Thyroid gland (tissue), 4 donors: ENCODE measurements around the gene EML4. TPM values are rescaled to one million over a fixed set of nuclear protein-coding genes. Genes with fewer than 3 reads are reported as not detected.

Source experiments
- DNase-seq, 2 donors: peaks; one replicate each; pipeline ENCODE4 v3.0.0-alpha.2; 2019
- H3K27ac ChIP-seq, 3 donors: fragments of 200-600 bp; sonication (generic); 1 replicate in 2 of 3; 2 replicates in 1 of 3; pipeline ENCODE4 v1.5.1; 2016 to 2019; ENCODE audit warnings: mild to moderate bottlenecking in 1 of 3, moderate library complexity in 1 of 3
- H3K27me3 ChIP-seq: fragments of 200-600 bp; sonication (generic); one replicate; pipeline ENCODE4 v1.5.1; 2019
- H3K36me3 ChIP-seq, 2 donors: fragments of 200-600 bp; sonication (generic); one replicate each; pipeline ENCODE4 v1.5.1; 2016 to 2019
- H3K4me1 ChIP-seq, 2 donors: fragments of 200-600 bp; sonication (generic); one replicate each; pipeline ENCODE4 v1.5.1; 2017 to 2019
- H3K4me3 ChIP-seq, 3 donors: fragments of 200-600 bp; sonication (generic); replicated peaks in 1 of 3; 1 replicate in 2 of 3; 2 replicates in 1 of 3; pipeline ENCODE4 v1.5.1; 2016; ENCODE audit warnings: mild to moderate bottlenecking in 1 of 3
- H3K9me3 ChIP-seq: fragments of 200-600 bp; sonication (generic); one replicate; pipeline ENCODE4 v1.5.1; 2017
- CTCF ChIP-seq, 6 experiments: fragments of 200-600 bp in 3 of 6; fragments of 450-650 bp in 3 of 6; sonication (generic) in 3 of 6; IDR thresholded peaks; one replicate each; pipeline ENCODE4 v1.5.1; 2016 to 2019; ENCODE audit warnings: antibody characterized with exemption in 6 of 6, mild to moderate bottlenecking in 2 of 6, inconsistent platforms in 1 of 6, moderate library complexity in 1 of 6
- POLR2A ChIP-seq, 2 donors: fragments of 450-650 bp; IDR thresholded peaks; one replicate each; pipeline ENCODE4 v1.6.1; 2017; ENCODE audit warnings: antibody characterized with exemption in 2 of 2, mild to moderate bottlenecking in 2 of 2, moderate library complexity in 1 of 2
- WGBS, 2 donors: methylation state at CpG; one replicate each; pipeline ENCODE4 v1.1.5; 2017; 5-methylcytosine and 5-hydroxymethylcytosine counted together
- intact Hi-C: fragments of 100-400 bp; cut with DNase I; formaldehyde crosslinking; loops from one replicate; pipeline ENCODE4 v1.15.1; 2023
- total RNA-seq, 4 donors: library from RNA; depleted of rRNA; stranded (reverse); fragments of >200 nt; gene quantifications; one replicate each; pipeline ENCODE4 v1.2.3, GENCODE V29; 2016

The EML4 gene
- total RNA-seq, 4 donors from 2014 or later, result 52.5 to 67.2 (median 64.7) TPM

- TF ChIP-seq POLR2A (IDR thresholded peaks at IDR 0.05), result no peak
- TF ChIP-seq CTCF (IDR thresholded peaks at IDR 0.05), result no peak
- no peak for DNase-seq
- Histone ChIP-seq H3K9me3 (no peaks in the 10 kb centered on the region), H3K36me3 (peaks cover 7 to 26% of the 10 kb centered on the region in 2 donors), H3K4me3 (no peak overlapping the region), H3K4me1 (no peaks in the 10 kb centered on the region), H3K27me3 (no peaks in the 10 kb centered on the region), H3K27ac (no peak overlapping the region)
- 94 to 97% methylated on average over 3 of the region's 3 CpGs for WGBS, 2 donors
- intact Hi-C loops, result no loop called here
Measured at GRCh38 chr2:42298996-42299754, 130.0 kb downstream of the EML4 start.

DNA sequence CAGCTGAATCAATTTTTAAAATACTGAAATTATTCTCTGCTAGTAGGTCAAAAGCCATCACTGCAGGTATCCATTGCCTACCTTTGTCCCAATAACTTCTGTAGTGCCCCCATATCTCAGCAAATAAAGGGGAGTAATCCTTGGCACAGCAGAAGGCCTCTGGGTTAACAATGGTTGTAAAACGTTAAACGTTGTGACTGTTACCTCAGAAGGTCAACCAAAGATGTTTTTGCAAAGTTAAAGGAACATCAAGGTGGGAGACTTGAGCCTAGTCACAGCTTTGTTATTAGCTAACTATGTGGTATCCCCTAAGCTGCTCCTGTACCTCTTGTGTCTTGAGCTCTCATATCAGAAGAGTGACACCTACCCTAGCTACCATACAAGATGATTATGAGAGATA, 131.4 kb downstream of the EML4 start:
- Histone ChIP-seq H3K4me1 (no peaks in the 10 kb centered on the region), H3K36me3 (peaks cover 1 to 24% of the 10 kb centered on the region in 2 donors), H3K27ac (no peak overlapping the region), H3K4me3 (no peak overlapping the region), H3K27me3 (no peaks in the 10 kb centered on the region), H3K9me3 (no peaks in the 10 kb centered on the region)
- intact Hi-C loops, result no loop called here
- TF ChIP-seq CTCF (IDR thresholded peaks at IDR 0.05), result no peak
- TF ChIP-seq POLR2A (IDR thresholded peaks at IDR 0.05), result no peak
- no peak for DNase-seq
- WGBS, 2 donors, result 86 to 91% methylated on average over 2 of the region's 2 CpGs

DNA sequence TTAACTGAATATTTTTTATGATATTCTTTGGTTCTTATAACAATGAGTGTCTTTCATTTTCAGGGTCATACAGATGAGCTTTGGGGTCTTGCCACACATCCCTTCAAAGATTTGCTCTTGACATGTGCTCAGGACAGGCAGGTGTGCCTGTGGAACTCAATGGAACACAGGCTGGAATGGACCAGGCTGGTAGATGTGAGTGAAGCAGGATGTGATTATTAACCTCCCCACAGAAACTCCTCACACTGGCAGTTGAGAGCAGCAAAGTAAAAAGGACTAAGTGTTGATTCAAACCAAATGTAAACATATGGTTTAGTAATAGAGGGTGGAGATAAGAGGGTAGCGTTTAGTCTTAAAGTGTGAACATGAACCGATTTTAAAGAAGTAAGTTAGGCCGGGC, 134.1 kb downstream of the EML4 start:
- Histone ChIP-seq H3K4me1 (no peaks in the 10 kb centered on the region), H3K27ac (no peak overlapping the region), H3K36me3 (peaks cover 0 to 19% of the 10 kb centered on the region in 2 donors), H3K4me3 (no peak overlapping the region), H3K9me3 (no peaks in the 10 kb centered on the region), H3K27me3 (no peaks in the 10 kb centered on the region)
- WGBS, 2 donors, result 96 to 98% methylated on average over 3 of the region's 3 CpGs
- DNase-seq, result no peak
- TF ChIP-seq CTCF (IDR thresholded peaks at IDR 0.05) (no peak), POLR2A (IDR thresholded peaks at IDR 0.05) (no peak)
- intact Hi-C loops, result no loop called here

GRCh38 chr2:42304059-42304713, 135.0 kb downstream of the EML4 start:
- H3K27me3 ChIP-seq, result no peaks in the 10 kb centered on the region
- H3K27ac ChIP-seq, result no peak overlapping the region
- DNase-seq, result no peak
- no peaks in the 10 kb centered on the region for H3K9me3 ChIP-seq
- H3K36me3 ChIP-seq, result peaks cover 0 to 19% of the 10 kb centered on the region in 2 donors
- H3K4me3 ChIP-seq, result no peak overlapping the region
- intact Hi-C loops, result no loop called here
- TF ChIP-seq CTCF (IDR thresholded peaks at IDR 0.05) (no peak), POLR2A (IDR thresholded peaks at IDR 0.05) (no peak)
- H3K4me1 ChIP-seq, result no peaks in the 10 kb centered on the region
- 97 to 98% methylated on average over 2 of the region's 2 CpGs for WGBS, 2 donors

DNA sequence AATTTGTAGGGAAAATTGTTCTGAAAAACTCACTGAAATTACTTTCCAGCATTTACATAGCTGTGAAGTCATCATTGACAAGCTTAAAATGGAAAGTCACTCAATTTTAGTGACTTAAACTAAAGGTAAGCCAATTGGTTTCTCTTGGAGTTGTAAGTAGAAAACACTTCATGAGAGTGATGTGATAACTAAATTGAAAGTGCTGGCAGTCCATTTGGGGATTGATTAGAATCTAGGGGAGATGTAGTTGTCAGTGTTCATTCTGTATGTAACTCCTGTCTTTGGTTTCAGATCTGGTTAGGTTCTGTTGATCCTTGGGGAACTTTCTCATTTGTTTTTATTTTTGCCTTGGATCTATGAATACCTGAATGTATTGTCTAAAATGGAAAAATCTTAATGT, 138.0 kb downstream of the EML4 start:
- no peak for TF ChIP-seq POLR2A (IDR thresholded peaks at IDR 0.05)
- no peak for TF ChIP-seq CTCF (IDR thresholded peaks at IDR 0.05)
- Histone ChIP-seq H3K4me3 (no peak overlapping the region), H3K27ac (no peak overlapping the region), H3K36me3 (peaks cover 0 to 19% of the 10 kb centered on the region in 2 donors), H3K9me3 (no peaks in the 10 kb centered on the region), H3K27me3 (no peaks in the 10 kb centered on the region), H3K4me1 (peaks cover 0 to 5% of the 10 kb centered on the region in 2 donors)
- no peak for DNase-seq
- intact Hi-C loops, result no loop called here
